HL-60 (cell line): ENCODE data around the gene SBNO2.

ENCODE experiments used
- DNase-seq, 2 experiments: peaks; one replicate each; pipeline ENCODE4 v3.0.0-alpha.2; 2010 to 2020; ENCODE audit warnings: low read depth in 1 of 2, low spot score in 1 of 2
- H3K27ac ChIP-seq: fragments of 250-450 bp; sonication (Bioruptor Pico); replicated peaks from 2 replicates; pipeline ENCODE4 v1.5.1; 2020; ENCODE audit warnings: mild to moderate bottlenecking, moderate library complexity
- H3K27me3 ChIP-seq: fragments of 250-450 bp; sonication (Bioruptor Pico); 2 replicates; pipeline ENCODE4 v1.5.1; 2021; ENCODE audit warnings: mild to moderate bottlenecking, moderate library complexity; ENCODE audit not compliant: insufficient read depth, poor library complexity, severe bottlenecking
- H3K4me3 ChIP-seq: replicated peaks from 2 replicates; pipeline ENCODE4 v1.5.1; 2011; ENCODE audit warnings: mild to moderate bottlenecking, control low read depth, low read length; ENCODE audit not compliant: insufficient read depth
- CTCF ChIP-seq: IDR thresholded peaks from one replicate; pipeline ENCODE4 v1.5.1; 2011; ENCODE audit warnings: low read length, control low read depth, inconsistent platforms; ENCODE audit not compliant: insufficient read depth
- GABPA ChIP-seq: IDR thresholded peaks from 2 replicates; pipeline ENCODE4 v1.6.1; 2012; ENCODE audit warnings: low read depth
- POLR2AphosphoS5 ChIP-seq: IDR thresholded peaks from 2 replicates; pipeline ENCODE4 v1.6.1; 2012; ENCODE audit warnings: low read depth
- REST ChIP-seq: IDR thresholded peaks from 2 replicates; pipeline ENCODE4 v1.6.1; 2012; ENCODE audit warnings: low read depth; ENCODE audit not compliant: insufficient replicate concordance
- SPI1 ChIP-seq: IDR thresholded peaks from 2 replicates; pipeline ENCODE4 v1.6.1; 2012; ENCODE audit warnings: low read depth, mild to moderate bottlenecking, borderline replicate concordance

The SBNO2 gene

GRCh38 chr19:1168572-1169410, 5.3 kb downstream of the SBNO2 start:
- no peak for TF ChIP-seq POLR2AphosphoS5
- no peak for TF ChIP-seq GABPA
- no peak for TF ChIP-seq CTCF
- TF ChIP-seq SPI1 = no peak
- no peak for TF ChIP-seq REST
- Histone ChIP-seq H3K27ac (no peak overlapping the region), H3K4me3 (no peak overlapping the region), H3K27me3 (no peaks in the 10 kb centered on the region)
- no peak for DNase-seq

GRCh38 chr19:1167687-1168571, 6.1 kb downstream of the SBNO2 start:
- DNase-seq = no peak
- TF ChIP-seq SPI1 = no peak
- no peak for TF ChIP-seq CTCF
- no peak for TF ChIP-seq POLR2AphosphoS5
- TF ChIP-seq REST = no peak
- TF ChIP-seq GABPA = no peak
- Histone ChIP-seq H3K27ac (no peak overlapping the region), H3K4me3 (no peak overlapping the region), H3K27me3 (no peaks in the 10 kb centered on the region)

- no peak overlapping the region for H3K4me3 ChIP-seq
- H3K27ac ChIP-seq = no peak overlapping the region
- no peak for DNase-seq
- no peaks in the 10 kb centered on the region for H3K27me3 ChIP-seq
- TF ChIP-seq GABPA = no peak
- TF ChIP-seq CTCF = no peak
- TF ChIP-seq REST = no peak
- TF ChIP-seq SPI1 = no peak
- TF ChIP-seq POLR2AphosphoS5 = no peak
Measured at GRCh38 chr19:1166872-1167573, 7.0 kb downstream of the SBNO2 start.
